Jurkat, Clone E6-1 (cell line): ENCODE data around the gene PNLIPRP3.
A peak's percentile ranks its signal among the peaks of the same experiment; 100 is the strongest.

Experiments used
- DNase-seq: peaks from one replicate; pipeline ENCODE4 v3.0.0-alpha.2; 2011; ENCODE audit warnings: low read depth, low spot score
- H3K4me3 ChIP-seq: 2 replicates; pipeline ENCODE4 v1.5.1; 2011; ENCODE audit warnings: mild to moderate bottlenecking, low read length, control low read depth, moderate library complexity

The PNLIPRP3 gene

DNA sequence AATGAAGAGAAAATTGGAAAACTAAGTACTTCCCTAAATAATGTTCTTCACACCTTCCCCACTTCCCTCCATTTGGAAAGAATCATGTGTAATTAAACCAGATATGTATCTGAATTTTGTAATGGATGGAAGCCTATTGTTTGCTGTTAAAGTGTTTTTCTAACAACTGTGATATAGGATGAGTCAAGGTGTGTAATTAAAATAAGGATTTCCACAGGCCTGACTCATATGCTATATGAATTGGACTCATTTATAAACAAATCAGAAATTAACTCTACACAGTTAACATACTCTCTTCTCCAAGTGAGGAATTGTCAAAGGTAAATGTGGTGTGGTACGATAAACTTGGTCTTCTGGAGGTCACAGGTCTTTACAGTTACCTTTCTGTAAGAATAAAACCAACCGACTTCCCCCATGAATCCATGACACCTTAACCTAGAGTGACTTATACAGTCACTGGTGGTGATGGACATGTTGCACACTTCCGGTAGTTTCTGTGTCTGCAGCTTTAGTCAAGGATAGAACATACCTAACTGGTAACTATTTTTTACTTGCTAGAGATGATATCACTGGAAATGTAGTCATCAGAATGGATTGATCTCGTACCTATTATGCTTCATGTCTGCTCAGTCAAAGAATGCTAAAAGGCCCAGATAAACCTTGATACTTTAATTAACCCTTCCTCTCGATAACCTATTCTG lies 12.8 kb downstream of the PNLIPRP3 start:
- no peak overlapping the region for H3K4me3 ChIP-seq
- no peak for DNase-seq

DNA sequence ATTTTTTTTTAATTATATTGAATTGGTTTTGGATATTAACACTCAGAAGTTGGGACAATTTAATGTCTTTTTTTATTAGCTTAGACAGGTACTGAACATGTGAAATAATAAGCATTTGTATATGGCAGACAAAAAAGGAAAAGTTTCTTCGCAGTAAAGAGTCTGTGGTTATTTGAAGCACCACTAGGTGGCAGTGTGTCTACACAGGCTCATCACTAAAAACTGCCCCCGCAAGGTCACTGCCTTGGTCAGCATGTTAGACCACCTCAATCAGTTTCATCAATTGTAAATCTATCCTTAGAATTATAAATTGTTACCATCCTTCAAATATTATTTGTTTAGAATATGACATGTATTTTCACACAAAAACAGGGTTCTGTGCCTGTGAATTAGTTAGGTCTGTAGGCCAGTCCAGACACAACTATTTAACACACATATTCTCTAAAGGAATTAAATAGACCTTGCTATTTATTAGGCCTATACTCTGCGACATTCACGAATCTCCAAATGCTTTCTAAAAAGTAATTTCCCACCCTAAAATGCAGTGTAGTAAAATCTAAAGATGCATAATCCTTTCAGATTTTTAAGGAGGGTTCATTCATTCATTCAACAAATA lies 17.0 kb downstream of the PNLIPRP3 start:
- DNase-seq, result peak; percentile 28
- H3K4me3 ChIP-seq, result no peak overlapping the region

DNA sequence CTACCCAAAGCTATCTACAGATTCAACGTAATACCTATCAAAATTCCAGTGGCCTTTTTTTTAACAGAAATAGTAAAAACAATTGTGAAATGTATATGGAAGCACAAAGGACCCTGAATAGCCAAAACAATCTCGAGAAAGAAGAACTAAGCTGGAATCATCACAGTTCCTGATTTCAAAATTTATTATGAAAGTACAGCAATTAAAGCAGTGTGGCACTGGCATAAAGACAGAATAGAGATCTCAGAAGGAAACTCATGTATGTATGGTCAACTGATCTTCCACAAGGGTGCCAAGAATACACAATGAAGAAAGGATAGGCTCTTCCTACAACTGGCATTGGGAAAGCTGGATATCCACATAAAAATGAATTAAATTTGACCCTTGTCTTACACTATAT lies 23.2 kb downstream of the PNLIPRP3 start:
- no peak overlapping the region for H3K4me3 ChIP-seq
- no peak for DNase-seq

DNA sequence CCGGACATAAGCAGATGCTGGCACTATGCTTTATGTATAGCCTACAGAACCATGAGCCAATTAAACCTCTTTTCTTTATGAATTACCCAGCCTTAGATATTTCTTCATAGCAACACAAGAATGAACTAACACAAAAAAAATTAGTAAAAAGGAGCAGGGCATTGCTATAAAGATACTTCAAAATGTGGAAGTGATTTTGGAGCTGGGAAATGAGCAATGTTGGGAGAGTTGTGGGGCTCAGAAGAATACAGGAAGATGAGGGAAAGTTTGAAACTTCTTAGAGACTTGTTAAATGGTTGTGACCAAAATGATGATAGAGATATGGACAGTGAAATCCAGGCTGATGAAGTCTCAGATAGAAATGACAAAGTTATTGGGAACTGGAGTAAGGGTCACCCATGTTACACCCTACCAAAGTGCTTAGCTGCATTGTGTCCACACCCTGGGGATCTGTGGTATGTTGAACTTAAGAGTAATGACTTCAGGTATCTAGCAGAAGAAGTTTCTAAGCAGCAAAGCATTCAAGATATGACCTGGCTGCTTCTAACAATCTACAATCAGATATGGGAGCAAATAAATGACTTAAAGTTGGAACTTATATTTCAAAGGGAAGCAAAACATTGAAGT lies 24.2 kb downstream of the PNLIPRP3 start:
- no peak overlapping the region for H3K4me3 ChIP-seq
- DNase-seq, result no peak

DNA sequence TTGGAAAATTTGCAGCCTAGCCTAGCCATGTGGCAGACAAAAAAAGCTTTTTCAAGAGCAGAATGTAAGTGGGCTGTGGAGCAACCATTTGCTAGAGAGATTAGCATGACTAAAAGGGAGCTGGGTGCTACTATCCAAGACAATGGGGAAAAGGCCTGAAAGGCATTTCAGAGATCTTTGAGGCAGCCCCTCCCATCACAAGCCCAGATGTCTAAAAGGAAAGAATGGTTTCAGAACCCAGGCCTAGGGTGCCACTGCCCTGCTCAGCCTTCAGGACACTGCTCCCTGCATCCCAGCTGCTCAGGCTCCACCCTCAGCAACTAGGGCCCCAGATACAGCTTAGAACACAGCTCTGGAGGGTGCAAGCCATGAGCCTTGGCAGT lies 24.7 kb downstream of the PNLIPRP3 start:
- DNase-seq, result no peak
- no peak overlapping the region for H3K4me3 ChIP-seq

DNA sequence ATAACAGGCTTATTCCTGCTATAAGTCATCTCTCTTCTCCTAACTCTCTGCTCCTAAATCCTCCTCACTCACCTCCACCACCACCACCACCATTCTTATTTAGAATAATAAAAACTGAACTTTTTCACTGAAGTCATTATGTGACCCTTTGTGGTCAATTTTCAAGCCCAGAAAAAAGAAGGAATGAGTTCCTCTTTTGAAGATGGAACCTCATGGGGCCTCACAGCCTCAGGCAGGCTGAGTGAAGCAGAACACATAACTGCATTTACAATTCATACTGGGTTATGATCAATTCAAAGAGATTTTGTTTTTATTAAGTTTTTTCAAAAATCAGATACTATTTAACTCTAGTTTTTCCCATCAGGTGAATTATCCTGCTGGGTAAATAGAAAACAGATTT lies 29.8 kb downstream of the PNLIPRP3 start:
- no peak for DNase-seq

DNA sequence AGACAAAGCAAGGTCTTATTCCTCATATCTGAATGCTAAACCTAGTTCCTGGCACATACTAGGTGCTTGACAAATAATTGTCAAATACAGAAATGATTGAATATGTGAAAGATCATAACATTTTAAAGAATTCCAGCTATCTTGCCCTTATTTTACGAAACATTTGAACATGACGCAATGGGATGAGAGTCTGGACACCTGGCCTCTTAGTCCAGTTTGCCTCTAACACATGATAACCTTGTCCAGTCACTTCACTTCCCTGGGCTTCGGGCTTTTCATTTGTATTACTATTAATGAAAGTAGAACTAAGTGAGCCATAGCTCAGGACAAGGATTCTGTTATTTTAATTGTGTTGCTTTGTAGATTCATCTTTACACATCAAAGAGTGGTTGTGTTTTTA lies 32.6 kb downstream of the PNLIPRP3 start:
- H3K4me3 ChIP-seq, result no peak overlapping the region
- no peak for DNase-seq

More for the DNA sequence above, 29.8 kb downstream of the PNLIPRP3 start:
- no peak overlapping the region for H3K4me3 ChIP-seq

DNA sequence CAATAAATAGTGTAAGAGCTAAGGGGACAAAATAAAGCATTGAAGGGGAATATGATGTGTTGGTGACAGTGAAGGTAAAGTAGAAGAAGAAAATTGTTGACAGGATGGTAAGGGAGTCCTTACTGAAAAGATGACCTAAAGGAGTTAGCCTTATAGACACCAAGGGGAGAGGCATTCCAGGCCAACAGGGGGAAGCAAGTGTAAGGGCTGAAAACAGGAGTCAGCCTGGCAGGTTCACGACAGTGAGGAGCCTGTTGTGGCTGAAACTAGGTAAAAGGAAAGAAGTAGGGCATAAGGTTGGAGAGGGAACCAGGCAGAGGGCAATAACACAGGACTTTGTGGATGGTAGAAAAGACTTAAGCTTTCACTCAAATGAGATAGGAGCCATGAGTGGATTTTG lies 34.0 kb downstream of the PNLIPRP3 start:
- no peak for DNase-seq
- H3K4me3 ChIP-seq, result no peak overlapping the region

DNA sequence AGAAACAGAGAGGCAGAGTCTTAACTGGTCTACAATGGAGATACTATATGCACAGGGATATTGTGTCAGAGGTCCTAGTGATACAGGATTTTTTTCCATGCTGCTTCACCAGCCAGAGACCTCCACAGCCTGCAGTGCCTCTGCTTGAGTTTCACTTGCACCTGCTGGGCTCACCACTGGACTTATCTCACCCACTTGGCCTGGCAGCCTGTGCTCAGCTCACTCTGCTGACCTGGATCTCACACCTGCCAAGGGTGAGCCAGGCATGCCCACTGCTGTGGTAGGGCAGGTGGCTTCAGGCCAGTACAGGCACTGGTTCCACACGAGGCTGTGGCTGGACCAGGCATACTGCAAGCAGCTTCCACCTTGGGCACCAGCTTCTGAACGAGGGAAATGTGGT lies 36.6 kb downstream of the PNLIPRP3 start:
- H3K4me3 ChIP-seq, result no peak overlapping the region

DNA sequence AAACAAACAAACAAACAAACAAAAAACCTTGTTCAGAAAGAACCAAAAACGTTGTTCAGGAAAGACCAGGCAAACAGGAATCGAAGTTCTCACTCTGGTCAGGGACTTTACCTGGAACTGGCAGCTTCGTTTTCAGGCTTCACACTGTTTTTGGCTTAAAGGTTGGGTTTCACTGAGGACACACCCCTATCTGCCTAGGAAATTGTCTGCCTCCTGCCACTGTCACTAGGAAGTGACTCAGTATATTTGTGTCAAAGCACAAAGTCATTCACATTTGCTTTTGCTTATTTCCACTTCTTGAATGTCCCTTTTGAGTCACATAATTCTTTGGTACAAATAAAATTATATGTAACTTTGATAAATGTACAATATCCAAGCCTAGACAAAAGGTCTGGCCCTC lies 37.9 kb downstream of the PNLIPRP3 start:
- no peak overlapping the region for H3K4me3 ChIP-seq
- no peak for DNase-seq

More for the DNA sequence above, 36.6 kb downstream of the PNLIPRP3 start:
- no peak for DNase-seq

DNA sequence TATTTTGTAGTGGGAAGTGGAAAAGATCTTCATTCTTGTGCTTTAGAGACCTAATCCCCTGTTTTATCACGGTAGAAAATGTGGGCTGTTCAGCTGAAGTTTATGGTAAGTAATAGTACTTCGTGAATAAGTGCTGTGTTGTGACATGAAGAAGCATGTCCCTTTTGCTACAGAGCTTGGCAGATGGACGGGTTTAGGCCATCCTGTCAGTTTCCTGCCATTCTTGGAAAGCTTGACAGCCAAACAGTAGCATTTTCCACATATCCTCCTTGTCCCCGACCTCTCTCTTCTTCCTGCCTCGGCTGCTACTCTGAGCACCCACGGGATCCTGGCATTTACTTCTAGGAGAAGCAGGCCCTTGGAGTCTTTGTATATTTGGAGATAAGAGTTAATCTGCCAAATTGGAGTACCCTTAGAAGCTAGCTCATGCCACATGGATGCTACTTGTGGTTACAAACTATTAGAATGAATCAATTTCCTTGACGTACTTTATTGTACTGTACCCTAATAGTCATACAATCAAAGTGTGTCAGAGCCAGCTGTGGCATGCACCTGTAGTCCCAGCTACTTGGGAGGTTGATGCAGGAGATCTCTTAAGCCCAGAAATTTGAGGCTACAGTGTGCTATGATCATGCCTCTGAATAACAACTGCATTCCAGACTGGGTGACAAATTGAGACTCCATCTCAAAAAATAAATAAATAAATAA lies 39.2 kb downstream of the PNLIPRP3 start:
- H3K4me3 ChIP-seq, result no peak overlapping the region
- no peak for DNase-seq

DNA sequence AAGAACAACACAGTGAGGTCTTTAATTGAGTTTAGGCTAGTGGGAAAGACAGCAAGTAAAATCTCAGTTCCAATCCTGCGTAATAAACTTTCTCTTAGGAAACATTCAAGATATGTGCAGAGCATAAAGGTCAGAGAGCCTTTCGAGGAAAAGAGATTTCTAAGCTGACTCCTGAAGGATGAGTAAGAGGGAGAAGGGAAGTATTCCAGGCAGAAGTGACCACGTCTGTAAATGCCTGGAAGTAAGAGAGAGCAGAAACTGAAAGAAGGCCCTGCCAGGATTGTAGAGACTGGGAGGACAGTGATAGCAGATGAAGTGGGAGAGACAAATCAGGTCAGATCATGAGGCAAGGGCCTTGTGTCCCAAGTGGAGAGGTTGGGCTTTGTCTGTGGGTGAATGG lies 41.8 kb downstream of the PNLIPRP3 start:
- no peak overlapping the region for H3K4me3 ChIP-seq
- no peak for DNase-seq

DNA sequence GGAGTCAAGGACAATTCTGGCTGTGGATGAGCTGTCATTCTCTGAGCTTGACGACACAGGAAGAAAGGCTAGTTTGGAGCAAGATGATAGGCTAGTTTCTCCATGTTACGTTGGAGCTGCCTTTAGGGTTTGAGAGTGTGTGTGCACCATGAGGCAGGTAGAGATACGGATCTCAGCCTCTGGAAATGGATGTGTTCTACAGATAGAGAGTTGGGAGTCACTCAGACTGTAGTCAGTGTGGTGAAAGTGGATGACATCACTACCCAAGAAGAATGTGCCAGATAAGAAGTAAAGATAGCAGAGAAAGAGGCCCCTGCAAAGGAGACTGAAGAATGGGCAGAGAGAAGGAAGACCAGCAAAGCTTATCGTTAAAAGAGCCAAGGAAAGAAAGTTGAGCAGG lies 42.4 kb downstream of the PNLIPRP3 start:
- no peak overlapping the region for H3K4me3 ChIP-seq
- no peak for DNase-seq

DNA sequence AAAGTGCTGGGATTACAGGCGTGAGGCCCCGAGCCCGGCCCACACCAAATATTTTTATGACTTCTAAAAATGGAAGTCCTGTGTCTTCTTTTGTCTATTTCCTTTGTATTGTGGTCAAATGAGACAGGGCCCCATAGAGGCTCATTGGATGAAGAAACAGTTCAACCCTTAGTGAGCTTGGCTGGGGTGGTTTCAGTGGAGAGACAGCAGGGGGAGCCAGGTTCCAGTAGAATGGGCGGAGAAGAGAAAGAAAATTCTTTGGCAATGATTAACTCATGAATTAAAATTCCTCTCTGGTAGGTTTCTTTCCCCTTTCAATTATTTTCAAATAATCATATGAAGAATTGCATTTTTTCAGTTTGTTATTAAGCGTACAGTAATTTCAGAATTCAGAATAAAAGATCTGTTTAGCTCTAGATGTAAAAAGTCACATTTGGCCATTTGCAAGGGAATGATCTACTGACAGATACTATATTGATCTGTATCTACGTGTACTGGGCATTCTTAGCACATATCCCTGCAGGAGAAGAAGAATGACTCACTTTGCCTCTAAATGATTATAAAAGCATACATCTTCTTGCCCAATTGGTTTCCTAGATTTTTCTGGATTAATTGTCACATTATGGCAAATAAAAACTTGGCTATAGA lies 43.2 kb downstream of the PNLIPRP3 start:
- DNase-seq, result peak; percentile 42
- H3K4me3 ChIP-seq, result no peak overlapping the region

DNA sequence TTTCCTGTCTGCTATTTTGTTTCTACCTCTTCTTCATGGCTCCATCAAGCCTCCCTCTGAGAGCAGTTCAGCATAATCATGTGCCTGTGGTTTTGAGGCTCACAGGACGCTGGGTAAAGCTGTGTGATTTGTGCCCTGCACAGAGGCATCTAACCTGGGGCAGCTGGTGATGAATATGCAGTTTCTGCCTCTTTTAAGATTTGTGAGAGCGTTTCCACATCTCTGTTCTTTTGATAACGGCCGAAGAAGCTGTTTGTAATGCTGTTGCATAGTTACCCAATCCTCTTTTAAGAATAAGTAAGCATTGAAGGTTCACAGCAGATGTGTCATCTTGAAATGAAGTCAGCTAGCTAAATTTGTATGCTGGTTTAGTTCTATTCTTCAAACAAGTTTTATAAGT lies 45.2 kb downstream of the PNLIPRP3 start:
- peak; percentile 76 for DNase-seq
- peak overlapping the region; percentile 21 for H3K4me3 ChIP-seq

DNA sequence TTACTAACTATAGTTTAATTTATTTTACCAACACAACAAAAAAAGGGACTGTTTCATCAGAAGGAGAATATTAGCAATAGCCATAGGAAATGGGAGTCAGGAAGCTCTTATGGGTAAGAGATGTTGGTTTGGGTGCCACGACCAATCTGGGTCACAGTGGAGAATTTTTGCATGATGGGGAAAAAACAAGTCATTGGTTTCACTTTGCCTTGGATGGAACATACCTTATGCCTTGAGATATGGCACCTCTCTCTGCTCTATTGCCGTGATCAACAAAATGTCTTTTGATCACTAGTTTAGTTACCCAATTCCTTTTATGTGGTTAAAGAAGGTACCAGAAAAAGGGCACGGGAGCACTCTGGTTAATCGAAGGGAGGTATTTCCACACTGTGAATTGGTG lies 48.2 kb downstream of the PNLIPRP3 start:
- no peak for DNase-seq

DNA sequence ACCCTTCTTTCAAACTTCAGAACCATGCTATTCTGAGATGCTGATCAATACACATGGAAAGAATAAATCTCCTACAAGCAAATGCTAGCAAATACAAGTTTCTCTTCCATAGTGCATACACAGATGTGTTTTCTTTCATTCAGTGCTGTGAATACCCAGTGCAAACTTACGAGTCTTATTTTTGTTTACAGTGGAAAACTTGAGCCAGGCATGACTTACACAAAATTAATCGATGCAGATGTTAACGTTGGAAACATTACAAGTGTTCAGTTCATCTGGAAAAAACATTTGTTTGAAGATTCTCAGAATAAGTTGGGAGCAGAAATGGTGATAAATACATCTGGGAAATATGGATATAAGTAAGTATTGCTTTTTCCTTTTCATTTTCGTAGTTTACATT lies 48.8 kb downstream of the PNLIPRP3 start:
- H3K4me3 ChIP-seq, result no peak overlapping the region
- no peak for DNase-seq

More for the DNA sequence above, 48.2 kb downstream of the PNLIPRP3 start:
- H3K4me3 ChIP-seq, result no peak overlapping the region

DNA sequence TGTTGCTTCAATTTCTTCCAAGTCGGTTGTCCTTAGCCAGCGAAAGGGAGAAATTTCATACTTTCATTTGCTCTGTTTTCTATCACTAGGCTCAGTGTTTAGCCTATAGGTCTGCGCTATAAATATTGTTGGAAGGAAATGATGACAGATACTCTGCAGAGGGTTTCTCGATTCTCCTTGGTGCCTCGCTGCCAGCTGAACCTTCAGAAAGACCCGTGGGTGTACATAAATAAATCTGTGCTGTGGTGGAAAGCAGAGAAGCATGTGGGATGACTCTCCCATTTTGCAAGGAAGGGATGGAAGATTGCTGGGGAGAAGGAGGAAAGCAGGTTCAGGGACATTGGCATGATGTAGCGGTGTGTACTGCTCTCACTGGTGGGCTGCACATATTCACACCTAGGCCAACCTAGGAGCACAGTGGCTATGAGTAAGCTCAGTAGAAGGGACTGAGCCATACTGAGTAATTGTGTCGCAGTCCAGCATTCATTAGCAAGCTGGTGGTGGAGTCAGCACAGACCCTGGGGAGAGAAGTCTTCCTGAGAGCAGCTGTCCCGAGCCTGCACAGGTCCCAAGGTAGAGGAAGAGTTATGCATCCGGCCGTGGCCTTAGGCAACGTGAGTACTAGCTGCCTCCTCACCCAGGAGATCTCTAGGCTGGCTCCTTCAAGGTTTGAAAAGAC lies 50.5 kb downstream of the PNLIPRP3 start:
- H3K4me3 ChIP-seq, result no peak overlapping the region
- no peak for DNase-seq
